Cardiac muscle cell (in vitro differentiated cells and primary cell): ENCODE measurements around the gene CLTC. TPM values are rescaled to one million over a fixed set of nuclear protein-coding genes. Genes with fewer than 3 reads are reported as not detected.

Source experiments
- DNase-seq, 2 donors: peaks; one replicate each; pipeline versions ENCODE4 v3.0.0 to v3.0.0-alpha.2; 2010 to 2017; ENCODE audit warnings: low read depth in 1 of 2, low spot score in 1 of 2
- H3K27ac ChIP-seq: fragments of 200-600 bp; sonication (generic); 2 replicates; pipeline ENCODE4 v1.5.1; 2016
- H3K27me3 ChIP-seq: fragments of 200-600 bp; sonication (generic); 2 replicates; pipeline ENCODE4 v1.6.0; 2016; ENCODE audit warnings: control low read depth
- H3K36me3 ChIP-seq: fragments of 200-600 bp; sonication (generic); 2 replicates; pipeline ENCODE4 v1.5.1; 2016; ENCODE audit warnings: control low read depth
- H3K4me1 ChIP-seq: fragments of 200-600 bp; sonication (generic); 2 replicates; pipeline ENCODE4 v1.8.1; 2017; ENCODE audit warnings: low read depth, mild to moderate bottlenecking, mixed run types
- H3K4me3 ChIP-seq: fragments of 200-600 bp; sonication (generic); 2 replicates; pipeline ENCODE4 v1.5.1; 2016; ENCODE audit warnings: mild to moderate bottlenecking
- H3K9me3 ChIP-seq: fragments of 200-600 bp; sonication (generic); 2 replicates; pipeline ENCODE4 v1.5.1; 2017; ENCODE audit warnings: low read depth, mild to moderate bottlenecking, control low read depth
- polyA plus RNA-seq: library from polyadenylated mRNA; unstranded; fragments of >200 nt; fragmentation: Nextera tagmentation; extraction: Ambion mirVana; gene quantifications from 2 replicates; pipeline ENCODE4 v1.2.1, GENCODE V29; 2016
- total RNA-seq: library from RNA; depleted of rRNA; stranded (reverse); fragments of >200 nt; gene quantifications from 2 replicates; pipeline ENCODE4 v1.2.3, GENCODE V29; 2016
- TF ChIP-seq, protein P1 (sequence below): IDR thresholded peaks from 2 replicates; pipeline ENCODE4 v1.5.1; 2012; ENCODE audit warnings: low read depth, mild to moderate bottlenecking, low read length

Gene CLTC
- total and polyA plus RNA-seq, 2 experiments from 2014 or later, result 172 to 275 TPM

- H3K36me3 ChIP-seq, result no peaks in the 10 kb centered on the region
- no peak for DNase-seq
- peaks cover 3% of the 10 kb centered on the region for H3K4me1 ChIP-seq
- TF ChIP-seq, protein P1, sequence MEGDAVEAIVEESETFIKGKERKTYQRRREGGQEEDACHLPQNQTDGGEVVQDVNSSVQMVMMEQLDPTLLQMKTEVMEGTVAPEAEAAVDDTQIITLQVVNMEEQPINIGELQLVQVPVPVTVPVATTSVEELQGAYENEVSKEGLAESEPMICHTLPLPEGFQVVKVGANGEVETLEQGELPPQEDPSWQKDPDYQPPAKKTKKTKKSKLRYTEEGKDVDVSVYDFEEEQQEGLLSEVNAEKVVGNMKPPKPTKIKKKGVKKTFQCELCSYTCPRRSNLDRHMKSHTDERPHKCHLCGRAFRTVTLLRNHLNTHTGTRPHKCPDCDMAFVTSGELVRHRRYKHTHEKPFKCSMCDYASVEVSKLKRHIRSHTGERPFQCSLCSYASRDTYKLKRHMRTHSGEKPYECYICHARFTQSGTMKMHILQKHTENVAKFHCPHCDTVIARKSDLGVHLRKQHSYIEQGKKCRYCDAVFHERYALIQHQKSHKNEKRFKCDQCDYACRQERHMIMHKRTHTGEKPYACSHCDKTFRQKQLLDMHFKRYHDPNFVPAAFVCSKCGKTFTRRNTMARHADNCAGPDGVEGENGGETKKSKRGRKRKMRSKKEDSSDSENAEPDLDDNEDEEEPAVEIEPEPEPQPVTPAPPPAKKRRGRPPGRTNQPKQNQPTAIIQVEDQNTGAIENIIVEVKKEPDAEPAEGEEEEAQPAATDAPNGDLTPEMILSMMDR, result no peak
- H3K27ac ChIP-seq, result peak overlapping the region; percentile 32
- H3K4me3 ChIP-seq, result no peak overlapping the region
- H3K27me3 ChIP-seq, result no peaks in the 10 kb centered on the region
- H3K9me3 ChIP-seq, result no peaks in the 10 kb centered on the region
Observed at GRCh38 chr17:59634632-59635541, 15.2 kb downstream of the CLTC start.

- no peak for DNase-seq
- H3K27ac ChIP-seq, result peak overlapping the region; percentile 25
- no peaks in the 10 kb centered on the region for H3K27me3 ChIP-seq
- peaks cover 14% of the 10 kb centered on the region for H3K4me1 ChIP-seq
- no peaks in the 10 kb centered on the region for H3K9me3 ChIP-seq
- TF ChIP-seq, protein P1, result no peak
- H3K4me3 ChIP-seq, result no peak overlapping the region
- H3K36me3 ChIP-seq, result no peaks in the 10 kb centered on the region
Observed at GRCh38 chr17:59637611-59638310, 18.1 kb downstream of the CLTC start.

DNA sequence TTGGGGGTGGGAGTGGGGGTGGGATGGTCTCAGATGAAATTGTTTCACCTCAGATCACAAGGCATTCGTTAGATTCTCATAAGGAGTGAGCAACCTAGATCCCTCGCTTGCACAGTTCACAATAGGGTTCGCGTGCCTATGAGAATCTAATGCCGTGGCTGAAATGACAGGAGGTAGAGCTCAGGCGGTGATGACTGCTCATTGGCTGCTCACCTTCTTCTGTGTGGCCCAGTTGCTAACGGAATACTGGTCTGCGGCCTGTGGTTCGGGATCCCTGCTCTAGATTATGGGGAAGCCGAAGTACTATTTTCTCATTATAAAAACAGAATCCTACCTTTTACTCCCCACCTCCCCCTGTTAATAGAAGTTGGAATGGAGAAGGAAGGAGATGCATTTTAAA is 18.9 kb downstream of the CLTC start:
- TF ChIP-seq, protein P1, result no peak
- H3K27me3 ChIP-seq, result no peaks in the 10 kb centered on the region
- peak overlapping the region; percentile 25 for H3K27ac ChIP-seq
- no peaks in the 10 kb centered on the region for H3K9me3 ChIP-seq
- DNase-seq, result no peak
- peaks cover 14% of the 10 kb centered on the region for H3K4me1 ChIP-seq
- H3K4me3 ChIP-seq, result no peak overlapping the region
- H3K36me3 ChIP-seq, result no peaks in the 10 kb centered on the region

DNA sequence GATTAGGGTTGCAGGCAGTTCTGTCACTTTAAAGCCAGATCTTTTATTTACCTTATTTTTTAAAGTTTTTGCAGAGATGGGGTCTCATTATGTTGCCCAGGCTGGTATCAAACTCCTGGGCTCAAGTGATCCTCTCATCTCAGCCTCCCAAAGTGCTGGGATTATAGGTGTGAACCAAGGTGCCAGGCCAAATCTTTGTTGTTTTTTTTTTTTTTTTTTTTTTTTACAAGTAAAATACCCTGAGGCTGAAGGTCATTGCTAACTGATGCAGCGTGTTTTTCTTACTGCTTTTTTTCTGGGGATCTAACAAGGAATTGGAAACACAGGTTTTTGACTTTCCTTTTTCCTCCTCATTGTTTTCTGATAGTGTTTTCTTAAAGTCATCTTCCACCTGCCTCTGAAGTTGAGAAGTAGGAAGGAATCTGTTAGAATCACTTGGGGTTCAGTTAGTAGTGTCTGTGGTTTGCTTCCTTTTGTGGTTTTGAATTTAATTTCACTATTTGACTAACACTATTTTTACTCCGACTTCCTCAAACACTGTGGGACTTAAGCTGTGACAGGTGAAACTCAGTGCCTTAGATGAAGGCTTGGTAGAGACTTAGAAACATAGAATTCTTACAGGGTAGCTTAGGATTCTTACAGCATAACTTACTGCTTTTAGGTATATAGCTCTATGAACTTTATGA is 22.2 kb downstream of the CLTC start:
- Histone ChIP-seq H3K4me3 (no peak overlapping the region), H3K36me3 (peaks cover 24% of the 10 kb centered on the region), H3K27ac (peak overlapping the region; percentile 52), H3K9me3 (no peaks in the 10 kb centered on the region), H3K27me3 (no peaks in the 10 kb centered on the region), H3K4me1 (peaks cover 24% of the 10 kb centered on the region)
- no peak for DNase-seq
- TF ChIP-seq, protein P1, result no peak

- H3K27me3 ChIP-seq, result no peaks in the 10 kb centered on the region
- H3K27ac ChIP-seq, result peak overlapping the region; percentile 52
- no peaks in the 10 kb centered on the region for H3K9me3 ChIP-seq
- peaks cover 31% of the 10 kb centered on the region for H3K36me3 ChIP-seq
- TF ChIP-seq, protein P1, result no peak
- H3K4me1 ChIP-seq, result peaks cover 24% of the 10 kb centered on the region
- DNase-seq, result no peak
- no peak overlapping the region for H3K4me3 ChIP-seq
Observed at GRCh38 chr17:59642565-59642964, 22.9 kb downstream of the CLTC start.
